ENCODE data around the gene EIF2D. TPM values are rescaled to one million over a fixed set of nuclear protein-coding genes. Genes with fewer than 3 reads are reported as not detected.

The EIF2D gene
- total and polyA plus RNA-seq, 9 of the 15 experiments (the other 6 are each of a cell fraction or from before 2014, with no cell fraction given), result 81.1 to 138 (median 93.9) TPM

DNA sequence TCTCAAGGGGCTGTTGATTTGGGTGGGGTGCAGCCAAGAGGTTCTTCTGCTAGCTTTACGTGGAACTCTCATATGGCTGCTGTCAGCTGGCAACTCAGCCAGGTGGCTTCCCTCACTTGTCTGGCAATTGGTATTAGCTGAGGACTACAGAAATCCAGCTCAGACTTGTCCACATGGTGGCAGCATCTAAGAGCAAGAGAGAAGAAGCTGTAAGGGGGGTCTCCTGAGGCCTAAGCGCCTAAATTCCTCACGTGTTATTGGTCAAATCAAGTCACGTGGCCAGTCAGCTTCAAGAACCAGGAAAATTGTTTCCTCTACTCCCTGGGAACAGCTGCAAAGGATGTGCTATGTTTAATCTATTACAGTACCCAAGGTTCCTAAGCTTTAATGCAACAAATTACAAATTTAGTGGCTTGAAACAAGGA lies 18.8 kb upstream of the EIF2D start (continued):
- TF ChIP-seq, protein P1, sequence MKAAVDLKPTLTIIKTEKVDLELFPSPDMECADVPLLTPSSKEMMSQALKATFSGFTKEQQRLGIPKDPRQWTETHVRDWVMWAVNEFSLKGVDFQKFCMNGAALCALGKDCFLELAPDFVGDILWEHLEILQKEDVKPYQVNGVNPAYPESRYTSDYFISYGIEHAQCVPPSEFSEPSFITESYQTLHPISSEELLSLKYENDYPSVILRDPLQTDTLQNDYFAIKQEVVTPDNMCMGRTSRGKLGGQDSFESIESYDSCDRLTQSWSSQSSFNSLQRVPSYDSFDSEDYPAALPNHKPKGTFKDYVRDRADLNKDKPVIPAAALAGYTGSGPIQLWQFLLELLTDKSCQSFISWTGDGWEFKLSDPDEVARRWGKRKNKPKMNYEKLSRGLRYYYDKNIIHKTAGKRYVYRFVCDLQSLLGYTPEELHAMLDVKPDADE (conservative IDR thresholded peaks at IDR 0.05; ENCODE audit: control insufficient read depth, low read depth, low read length), result no peak
- TF ChIP-seq ZNF347 (CRISPR knock-in tag; IDR thresholded peaks at IDR 0.05; ENCODE audit: low read depth) (no peak), ZNF143 (CRISPR knock-in tag; IDR thresholded peaks at IDR 0.05) (no peak), ZSCAN29 (IDR thresholded peaks at IDR 0.05) (no peak), HCFC1 (IDR thresholded peaks at IDR 0.05; ENCODE audit: low read depth, low read length) (no peak), VEZF1 (CRISPR knock-in tag; IDR thresholded peaks at IDR 0.05) (peak; percentile 79), YBX1 (IDR thresholded peaks at IDR 0.05) (no peak), CREBBP (IDR thresholded peaks at IDR 0.05; ENCODE audit: low read depth, low read length) (no peak), AFF4 (CRISPR knock-in tag; IDR thresholded peaks at IDR 0.05) (no peak), NR2C1 (IDR thresholded peaks at IDR 0.05) (no peak), NR2C1 (tag; IDR thresholded peaks at IDR 0.05) (no peak), BHLHE40 (IDR thresholded peaks at IDR 0.05; ENCODE audit: low read length) (peak; percentile 23; the same call in 1 of the 2 replicates), PHB (CRISPR knock-in tag; IDR thresholded peaks at IDR 0.05) (no peak), ZNF280A (IDR thresholded peaks at IDR 0.05; ENCODE audit: low read depth, partially characterized antibody) (no peak), ZNF76 (CRISPR knock-in tag; IDR thresholded peaks at IDR 0.05; ENCODE audit: borderline replicate concordance) (no peak), MXD1 (CRISPR knock-in tag; IDR thresholded peaks at IDR 0.05; ENCODE audit: borderline replicate concordance, poor library complexity, severe bottlenecking) (no peak), RBM25 (IDR thresholded peaks at IDR 0.05; ENCODE audit: low read depth, low read length, severe bottlenecking) (peak; percentile 10)
- TF ChIP-seq, protein P2, sequence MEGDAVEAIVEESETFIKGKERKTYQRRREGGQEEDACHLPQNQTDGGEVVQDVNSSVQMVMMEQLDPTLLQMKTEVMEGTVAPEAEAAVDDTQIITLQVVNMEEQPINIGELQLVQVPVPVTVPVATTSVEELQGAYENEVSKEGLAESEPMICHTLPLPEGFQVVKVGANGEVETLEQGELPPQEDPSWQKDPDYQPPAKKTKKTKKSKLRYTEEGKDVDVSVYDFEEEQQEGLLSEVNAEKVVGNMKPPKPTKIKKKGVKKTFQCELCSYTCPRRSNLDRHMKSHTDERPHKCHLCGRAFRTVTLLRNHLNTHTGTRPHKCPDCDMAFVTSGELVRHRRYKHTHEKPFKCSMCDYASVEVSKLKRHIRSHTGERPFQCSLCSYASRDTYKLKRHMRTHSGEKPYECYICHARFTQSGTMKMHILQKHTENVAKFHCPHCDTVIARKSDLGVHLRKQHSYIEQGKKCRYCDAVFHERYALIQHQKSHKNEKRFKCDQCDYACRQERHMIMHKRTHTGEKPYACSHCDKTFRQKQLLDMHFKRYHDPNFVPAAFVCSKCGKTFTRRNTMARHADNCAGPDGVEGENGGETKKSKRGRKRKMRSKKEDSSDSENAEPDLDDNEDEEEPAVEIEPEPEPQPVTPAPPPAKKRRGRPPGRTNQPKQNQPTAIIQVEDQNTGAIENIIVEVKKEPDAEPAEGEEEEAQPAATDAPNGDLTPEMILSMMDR (IDR thresholded peaks at IDR 0.05 in 2 of 3, conservative IDR thresholded peaks at IDR 0.05 in 1 of 3; ENCODE audit: insufficient read depth in 2 of 3, low read depth in 1 of 3, low read length in 3 of 3), result peak; percentile 73 to 87 (median 78)
